22Rv1 (cell line): ENCODE data around the gene BMAL2.

Source experiments
- H3K27ac ChIP-seq: fragments of 450-650 bp; 2 replicates; pipeline ENCODE4 v1.5.1; 2017
- ZFX ChIP-seq: fragments of 450-650 bp; IDR thresholded peaks from 2 replicates; pipeline ENCODE4 v1.6.1; 2017; ENCODE audit warnings: antibody characterized with exemption, borderline replicate concordance
- TF ChIP-seq, protein P1 (sequence below): fragments of 450-650 bp; IDR thresholded peaks from 2 replicates; pipeline ENCODE4 v1.5.1; 2017; ENCODE audit warnings: mild to moderate bottlenecking

BMAL2 gene

GRCh38 chr12:27303139-27304111 is 29.2 kb upstream of the BMAL2 start:
- no peak for TF ChIP-seq ZFX
- TF ChIP-seq, protein P1, sequence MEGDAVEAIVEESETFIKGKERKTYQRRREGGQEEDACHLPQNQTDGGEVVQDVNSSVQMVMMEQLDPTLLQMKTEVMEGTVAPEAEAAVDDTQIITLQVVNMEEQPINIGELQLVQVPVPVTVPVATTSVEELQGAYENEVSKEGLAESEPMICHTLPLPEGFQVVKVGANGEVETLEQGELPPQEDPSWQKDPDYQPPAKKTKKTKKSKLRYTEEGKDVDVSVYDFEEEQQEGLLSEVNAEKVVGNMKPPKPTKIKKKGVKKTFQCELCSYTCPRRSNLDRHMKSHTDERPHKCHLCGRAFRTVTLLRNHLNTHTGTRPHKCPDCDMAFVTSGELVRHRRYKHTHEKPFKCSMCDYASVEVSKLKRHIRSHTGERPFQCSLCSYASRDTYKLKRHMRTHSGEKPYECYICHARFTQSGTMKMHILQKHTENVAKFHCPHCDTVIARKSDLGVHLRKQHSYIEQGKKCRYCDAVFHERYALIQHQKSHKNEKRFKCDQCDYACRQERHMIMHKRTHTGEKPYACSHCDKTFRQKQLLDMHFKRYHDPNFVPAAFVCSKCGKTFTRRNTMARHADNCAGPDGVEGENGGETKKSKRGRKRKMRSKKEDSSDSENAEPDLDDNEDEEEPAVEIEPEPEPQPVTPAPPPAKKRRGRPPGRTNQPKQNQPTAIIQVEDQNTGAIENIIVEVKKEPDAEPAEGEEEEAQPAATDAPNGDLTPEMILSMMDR, result no peak
- H3K27ac ChIP-seq, result peak overlapping the region; percentile 51

DNA sequence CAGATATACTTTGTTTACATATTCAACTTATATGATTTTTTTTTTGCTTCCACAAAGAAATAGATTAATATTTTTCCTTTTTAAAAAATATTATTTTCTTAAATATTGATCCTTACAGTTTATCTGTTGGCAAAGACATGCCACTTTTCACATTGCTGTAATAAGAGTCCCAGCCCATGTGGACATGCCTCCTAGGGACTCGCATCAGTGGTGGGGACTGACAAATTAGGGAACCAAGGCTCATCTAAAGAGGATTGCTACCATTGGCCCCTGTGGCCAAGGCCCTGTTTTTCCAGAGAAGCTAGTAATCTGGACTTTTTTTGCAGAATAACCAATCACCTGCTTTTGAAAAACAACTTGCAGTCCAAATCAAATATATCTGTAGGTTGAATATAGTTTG is 27.8 kb upstream of the BMAL2 start:
- no peak overlapping the region for H3K27ac ChIP-seq
- TF ChIP-seq, protein P1, result no peak
- no peak for TF ChIP-seq ZFX

DNA sequence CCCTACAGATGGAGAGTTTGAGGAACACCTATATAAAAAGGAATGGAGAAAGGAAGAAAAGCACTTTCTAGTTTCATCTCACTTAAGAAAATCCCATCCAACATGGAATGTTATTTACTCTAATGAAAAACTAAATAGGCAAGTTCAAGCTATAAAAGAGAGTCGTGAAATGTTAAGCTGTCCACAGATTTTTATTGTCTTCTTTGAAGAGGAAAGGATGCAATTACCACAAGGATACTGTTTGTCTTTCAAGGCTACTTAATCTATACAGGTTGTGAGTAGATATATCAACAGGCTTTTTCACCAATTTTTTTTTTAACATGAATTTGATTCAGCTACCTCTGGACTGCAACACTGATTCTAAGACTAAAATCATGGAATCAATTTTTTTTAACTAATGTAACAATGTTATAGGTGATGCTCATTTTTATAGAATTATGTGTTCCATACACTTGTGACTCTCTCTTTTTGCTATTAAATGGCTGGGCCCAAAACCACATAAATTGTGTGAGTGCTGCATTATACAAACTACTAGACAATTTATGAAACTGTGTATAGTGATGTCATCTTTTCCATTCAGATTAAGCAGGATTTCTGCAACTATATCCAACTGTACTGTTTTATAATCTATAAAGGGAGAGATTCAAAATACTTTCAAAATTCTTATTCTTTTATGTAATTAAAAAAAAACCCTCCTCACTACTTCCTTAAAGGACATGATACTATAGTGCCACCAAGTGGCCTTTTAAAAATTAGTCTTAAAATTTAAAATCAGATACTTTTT is 26.8 kb upstream of the BMAL2 start:
- TF ChIP-seq, protein P1, result peak; percentile 89
- no peak for TF ChIP-seq ZFX
- H3K27ac ChIP-seq, result no peak overlapping the region

DNA sequence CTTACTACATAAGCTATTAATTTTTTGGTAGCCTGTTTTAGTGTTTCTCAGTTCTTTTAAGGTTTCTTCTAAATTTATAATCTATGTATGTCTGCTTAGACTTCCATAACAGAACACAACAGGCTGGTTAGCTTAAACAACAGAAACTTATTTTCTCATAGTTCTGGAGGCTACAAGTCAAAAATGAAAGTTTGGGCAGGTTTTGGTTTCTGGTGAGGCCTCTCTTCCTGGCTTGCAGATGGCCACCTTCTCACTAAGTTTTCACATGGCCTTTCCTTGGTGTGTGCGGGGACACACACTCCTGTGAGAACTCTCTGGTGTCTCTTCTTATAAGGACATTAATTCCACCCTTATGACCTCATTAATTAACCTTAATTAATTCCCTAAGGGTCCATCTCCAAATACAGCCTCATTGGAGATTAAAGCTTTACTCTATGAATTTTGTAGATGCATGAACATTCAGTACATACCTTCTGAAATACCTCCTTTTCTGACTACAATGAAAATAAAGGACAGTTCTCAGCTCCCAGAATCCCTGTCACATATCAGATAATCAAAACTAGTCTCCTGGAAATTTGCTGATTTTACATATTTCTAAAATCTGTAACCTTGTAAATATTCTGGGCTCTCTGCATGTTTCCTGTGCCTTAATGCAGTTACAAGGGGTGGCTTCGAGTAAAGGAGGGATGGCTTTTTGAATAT is 23.2 kb upstream of the BMAL2 start:
- no peak for TF ChIP-seq ZFX
- TF ChIP-seq, protein P1, result no peak
- no peak overlapping the region for H3K27ac ChIP-seq

DNA sequence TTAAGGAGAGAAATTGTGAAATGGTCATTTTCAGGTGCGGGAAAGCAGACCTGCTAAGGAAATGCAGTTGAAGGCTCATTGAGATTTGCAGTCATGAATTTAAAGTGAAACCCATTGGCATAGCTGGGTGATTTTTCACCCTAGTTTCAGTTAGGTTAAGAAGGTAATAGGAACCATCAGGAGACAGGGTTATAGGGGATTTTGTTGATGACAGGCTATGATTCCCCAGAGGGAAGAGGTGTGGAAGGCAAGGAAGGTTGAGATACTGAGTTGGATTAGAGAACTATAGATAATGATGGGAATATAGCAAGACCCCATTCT is 22.7 kb upstream of the BMAL2 start:
- TF ChIP-seq, protein P1, result no peak
- TF ChIP-seq ZFX, result no peak
- H3K27ac ChIP-seq, result no peak overlapping the region

GRCh38 chr12:27316947-27317346 is 15.7 kb upstream of the BMAL2 start:
- no peak overlapping the region for H3K27ac ChIP-seq
- TF ChIP-seq, protein P1, result no peak
- no peak for TF ChIP-seq ZFX
